ENCODE results near the gene PPP2R2B. TPM values are rescaled to one million over a fixed set of nuclear protein-coding genes. Genes with fewer than 3 reads are reported as not detected.

PPP2R2B gene
- total and polyA plus RNA-seq, 2 donors (not counting 1 experiment from before 2014, with no cell fraction given), result 0.67 to 1.5 TPM

DNA sequence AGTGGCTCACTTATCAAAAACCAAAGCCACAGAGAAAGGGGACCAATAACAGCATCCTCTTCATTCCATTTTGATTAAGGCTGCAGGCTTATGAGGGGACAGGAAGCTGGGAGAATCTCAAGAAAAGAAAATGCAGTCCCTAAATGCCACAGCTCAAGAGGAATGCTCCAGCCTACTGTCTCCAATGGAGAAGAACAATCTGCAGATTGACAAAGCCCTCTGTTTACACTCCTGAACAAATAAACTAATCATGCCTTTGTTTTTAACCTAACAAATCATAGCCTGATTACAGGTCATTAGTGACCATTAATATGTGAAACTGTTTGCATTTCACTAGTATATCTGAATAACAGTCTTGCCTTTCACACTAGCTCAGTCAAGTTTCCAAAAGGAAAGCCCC lies 26.5 kb downstream of the PPP2R2B start:
- no peaks in the 10 kb centered on the region for H3K36me3 ChIP-seq (ENCODE audit: control insufficient read depth, insufficient read depth, low read length)
- H3K9me3 ChIP-seq (ENCODE audit: control insufficient read depth, insufficient read depth, low read depth, low read length), result no peaks in the 10 kb centered on the region
- no peaks in the 10 kb centered on the region for H3K27me3 ChIP-seq (ENCODE audit: control insufficient read depth, insufficient read depth, low read length)
- no peaks in the 10 kb centered on the region for H3K79me2 ChIP-seq (ENCODE audit: control insufficient read depth, insufficient read depth, low read length)
- no peaks in the 10 kb centered on the region for H4K20me1 ChIP-seq (ENCODE audit: control insufficient read depth, extremely low read depth, insufficient read depth, low read length)
- TF ChIP-seq, protein P1, sequence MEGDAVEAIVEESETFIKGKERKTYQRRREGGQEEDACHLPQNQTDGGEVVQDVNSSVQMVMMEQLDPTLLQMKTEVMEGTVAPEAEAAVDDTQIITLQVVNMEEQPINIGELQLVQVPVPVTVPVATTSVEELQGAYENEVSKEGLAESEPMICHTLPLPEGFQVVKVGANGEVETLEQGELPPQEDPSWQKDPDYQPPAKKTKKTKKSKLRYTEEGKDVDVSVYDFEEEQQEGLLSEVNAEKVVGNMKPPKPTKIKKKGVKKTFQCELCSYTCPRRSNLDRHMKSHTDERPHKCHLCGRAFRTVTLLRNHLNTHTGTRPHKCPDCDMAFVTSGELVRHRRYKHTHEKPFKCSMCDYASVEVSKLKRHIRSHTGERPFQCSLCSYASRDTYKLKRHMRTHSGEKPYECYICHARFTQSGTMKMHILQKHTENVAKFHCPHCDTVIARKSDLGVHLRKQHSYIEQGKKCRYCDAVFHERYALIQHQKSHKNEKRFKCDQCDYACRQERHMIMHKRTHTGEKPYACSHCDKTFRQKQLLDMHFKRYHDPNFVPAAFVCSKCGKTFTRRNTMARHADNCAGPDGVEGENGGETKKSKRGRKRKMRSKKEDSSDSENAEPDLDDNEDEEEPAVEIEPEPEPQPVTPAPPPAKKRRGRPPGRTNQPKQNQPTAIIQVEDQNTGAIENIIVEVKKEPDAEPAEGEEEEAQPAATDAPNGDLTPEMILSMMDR (conservative IDR thresholded peaks at IDR 0.05 in 1 of 2, IDR thresholded peaks at IDR 0.05 in 1 of 2; ENCODE audit: low read depth in 1 of 2, low read length in 2 of 2), result no peak
- TF ChIP-seq EZH2 (IDR thresholded peaks at IDR 0.05; ENCODE audit: low read length, missing control alignments), result no peak
- no peak overlapping the region for H3K9ac ChIP-seq (ENCODE audit: insufficient read depth, low read length)
- H3K4me1 ChIP-seq (ENCODE audit: control insufficient read depth, extremely low read depth, insufficient read depth, low read length), result no peaks in the 10 kb centered on the region
- H3K27ac ChIP-seq (ENCODE audit: insufficient read depth, low read length), result no peak overlapping the region
- H2AFZ ChIP-seq (ENCODE audit: low read length), result no peak overlapping the region
- no peak for DNase-seq (ENCODE audit: low read depth in 2 of 2)
- no peak overlapping the region for H3K4me3 ChIP-seq (replicated peaks in 1 of 4; ENCODE audit: control extremely low read depth in 1 of 4, insufficient read depth in 1 of 4, low read depth in 3 of 4, low read length in 4 of 4)
- no peak overlapping the region for H3K4me2 ChIP-seq (ENCODE audit: extremely low read depth, insufficient read depth, low read length)

GRCh38 chr5:146851133-146851532 lies 27.4 kb downstream of the PPP2R2B start:
- H3K27me3 ChIP-seq (ENCODE audit: control insufficient read depth, insufficient read depth, low read length), result no peaks in the 10 kb centered on the region
- no peaks in the 10 kb centered on the region for H4K20me1 ChIP-seq (ENCODE audit: control insufficient read depth, extremely low read depth, insufficient read depth, low read length)
- no peaks in the 10 kb centered on the region for H3K4me1 ChIP-seq (ENCODE audit: control insufficient read depth, extremely low read depth, insufficient read depth, low read length)
- no peak overlapping the region for H3K27ac ChIP-seq (ENCODE audit: insufficient read depth, low read length)
- TF ChIP-seq EZH2 (IDR thresholded peaks at IDR 0.05; ENCODE audit: low read length, missing control alignments), result no peak
- TF ChIP-seq, protein P1 (conservative IDR thresholded peaks at IDR 0.05 in 1 of 2, IDR thresholded peaks at IDR 0.05 in 1 of 2; ENCODE audit: low read depth in 1 of 2, low read length in 2 of 2), result no peak
- H3K79me2 ChIP-seq (ENCODE audit: control insufficient read depth, insufficient read depth, low read length), result no peaks in the 10 kb centered on the region
- H2AFZ ChIP-seq (ENCODE audit: low read length), result no peak overlapping the region
- H3K9me3 ChIP-seq (ENCODE audit: control insufficient read depth, insufficient read depth, low read depth, low read length), result no peaks in the 10 kb centered on the region
- no peak overlapping the region for H3K4me2 ChIP-seq (ENCODE audit: extremely low read depth, insufficient read depth, low read length)
- no peak overlapping the region for H3K9ac ChIP-seq (ENCODE audit: insufficient read depth, low read length)
- no peaks in the 10 kb centered on the region for H3K36me3 ChIP-seq (ENCODE audit: control insufficient read depth, insufficient read depth, low read length)
- no peak overlapping the region for H3K4me3 ChIP-seq (replicated peaks in 1 of 4; ENCODE audit: control extremely low read depth in 1 of 4, insufficient read depth in 1 of 4, low read depth in 3 of 4, low read length in 4 of 4)
- no peak for DNase-seq (ENCODE audit: low read depth in 2 of 2)

DNA sequence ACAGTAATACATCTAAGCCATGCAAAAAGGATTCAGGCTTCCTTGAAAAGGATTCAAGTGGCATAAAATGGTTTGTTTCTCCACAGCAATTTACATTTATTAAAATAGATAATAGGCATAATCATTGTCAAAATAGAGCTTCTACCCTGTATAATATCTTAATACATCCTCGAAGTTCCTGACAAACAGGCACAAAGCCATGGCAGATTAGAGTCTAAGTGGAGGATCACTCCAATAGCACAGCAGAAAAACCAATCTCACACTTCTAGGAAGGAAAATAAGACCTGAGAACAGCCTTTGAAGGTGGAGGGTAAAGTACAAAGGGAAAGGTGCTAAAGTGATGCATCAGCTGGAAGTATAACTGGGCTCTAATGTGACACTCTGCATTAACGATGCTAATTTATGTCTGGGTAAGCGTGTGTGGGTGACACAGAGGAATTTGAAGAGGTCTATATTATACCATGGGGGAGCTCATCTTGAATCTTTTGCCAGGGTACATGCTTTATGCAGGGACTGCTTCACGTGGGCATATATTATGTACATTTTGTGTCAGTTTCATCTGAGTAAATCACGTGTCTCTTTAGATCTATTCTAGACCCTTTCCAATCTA lies 28.8 kb downstream of the PPP2R2B start:
- H3K9me3 ChIP-seq (ENCODE audit: control insufficient read depth, insufficient read depth, low read depth, low read length), result no peaks in the 10 kb centered on the region
- H3K4me1 ChIP-seq (ENCODE audit: control insufficient read depth, extremely low read depth, insufficient read depth, low read length), result no peaks in the 10 kb centered on the region
- no peak for TF ChIP-seq EZH2 (IDR thresholded peaks at IDR 0.05; ENCODE audit: low read length, missing control alignments)
- TF ChIP-seq, protein P1 (conservative IDR thresholded peaks at IDR 0.05 in 1 of 2, IDR thresholded peaks at IDR 0.05 in 1 of 2; ENCODE audit: low read depth in 1 of 2, low read length in 2 of 2), result no peak
- H3K4me2 ChIP-seq (ENCODE audit: extremely low read depth, insufficient read depth, low read length), result no peak overlapping the region
- no peaks in the 10 kb centered on the region for H4K20me1 ChIP-seq (ENCODE audit: control insufficient read depth, extremely low read depth, insufficient read depth, low read length)
- no peak overlapping the region for H3K9ac ChIP-seq (ENCODE audit: insufficient read depth, low read length)
- no peak overlapping the region for H2AFZ ChIP-seq (ENCODE audit: low read length)
- no peaks in the 10 kb centered on the region for H3K79me2 ChIP-seq (ENCODE audit: control insufficient read depth, insufficient read depth, low read length)
- DNase-seq (ENCODE audit: low read depth in 2 of 2), result no peak
- H3K27me3 ChIP-seq (ENCODE audit: control insufficient read depth, insufficient read depth, low read length), result no peaks in the 10 kb centered on the region
- H3K4me3 ChIP-seq (replicated peaks in 1 of 4; ENCODE audit: control extremely low read depth in 1 of 4, insufficient read depth in 1 of 4, low read depth in 3 of 4, low read length in 4 of 4), result no peak overlapping the region
- H3K36me3 ChIP-seq (ENCODE audit: control insufficient read depth, insufficient read depth, low read length), result no peaks in the 10 kb centered on the region
- H3K27ac ChIP-seq (ENCODE audit: insufficient read depth, low read length), result no peak overlapping the region

Data from fibroblast of lung (primary cell).